NCI-H146 treated with DMSO at 0.1 percent for 48 hours (cell line): ENCODE data around the gene LY6G6F.

Experiments
- DNase-seq: peaks from one replicate; lab custom pipeline; 2025; ENCODE audit not compliant: unreplicated experiment; lab: John Stamatoyannopoulos, UW

Gene LY6G6F

GRCh38 chr6:31676904-31677303, 29.8 kb upstream of the LY6G6F start:
- DNase-seq: no peak

- no peak for DNase-seq
These were observed 28.7 kb upstream of the LY6G6F start for GRCh38 chr6:31677955-31678354.

GRCh38 chr6:31680226-31681134, 26.2 kb upstream of the LY6G6F start, which contains the start of gene LY6G5C:
Gene LY6G5C (minus strand): TSS chr6:31681067. CDS start chr6:31680373, 694 bp downstream.
- DNase-seq: peak; percentile 81

GRCh38 chr6:31681135-31681671, 25.5 kb upstream of the LY6G6F start:
- DNase-seq: no peak

DNA sequence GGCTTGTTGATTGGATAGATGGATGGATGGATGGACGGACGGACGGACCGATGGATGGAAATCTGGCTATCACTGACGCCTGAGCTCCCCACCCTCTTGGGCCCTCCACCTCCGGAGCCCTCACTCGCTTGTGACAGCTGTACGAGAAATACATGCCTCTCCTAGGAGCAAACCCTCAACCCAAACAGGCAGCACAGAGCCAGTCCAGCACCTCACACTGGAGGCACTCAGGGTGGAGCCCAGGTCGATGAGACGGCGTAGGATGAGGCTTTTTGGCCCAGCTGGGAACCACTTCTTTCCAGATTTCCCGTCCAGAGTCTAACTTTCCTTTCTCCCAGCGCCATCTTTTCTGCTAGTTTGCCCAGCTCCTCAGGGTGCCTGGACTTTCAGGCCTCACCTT, 23.1 kb upstream of the LY6G6F start:
- DNase-seq: no peak

GRCh38 chr6:31686483-31686882, 20.2 kb upstream of the LY6G6F start:
- no peak for DNase-seq

DNA sequence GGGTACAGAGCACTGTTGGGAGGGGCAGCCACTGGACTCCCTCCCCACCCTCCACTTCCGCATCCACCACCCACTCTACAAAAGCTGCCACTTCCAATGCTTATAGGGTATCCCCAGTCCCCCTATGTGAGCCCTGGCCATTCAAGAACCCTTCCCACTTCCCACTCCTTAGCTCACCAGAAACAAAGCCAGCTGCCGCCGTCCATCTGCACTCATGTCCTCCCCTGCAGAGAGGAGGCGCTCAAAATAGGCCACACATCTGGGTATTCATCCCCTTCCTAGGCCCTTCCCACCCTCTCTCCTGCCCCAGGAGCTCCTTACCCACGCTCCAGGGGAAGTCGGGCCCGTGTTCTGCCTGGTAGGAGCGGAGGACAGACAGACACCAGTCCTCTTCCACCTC, 19.3 kb upstream of the LY6G6F start:
- no peak for DNase-seq

DNA sequence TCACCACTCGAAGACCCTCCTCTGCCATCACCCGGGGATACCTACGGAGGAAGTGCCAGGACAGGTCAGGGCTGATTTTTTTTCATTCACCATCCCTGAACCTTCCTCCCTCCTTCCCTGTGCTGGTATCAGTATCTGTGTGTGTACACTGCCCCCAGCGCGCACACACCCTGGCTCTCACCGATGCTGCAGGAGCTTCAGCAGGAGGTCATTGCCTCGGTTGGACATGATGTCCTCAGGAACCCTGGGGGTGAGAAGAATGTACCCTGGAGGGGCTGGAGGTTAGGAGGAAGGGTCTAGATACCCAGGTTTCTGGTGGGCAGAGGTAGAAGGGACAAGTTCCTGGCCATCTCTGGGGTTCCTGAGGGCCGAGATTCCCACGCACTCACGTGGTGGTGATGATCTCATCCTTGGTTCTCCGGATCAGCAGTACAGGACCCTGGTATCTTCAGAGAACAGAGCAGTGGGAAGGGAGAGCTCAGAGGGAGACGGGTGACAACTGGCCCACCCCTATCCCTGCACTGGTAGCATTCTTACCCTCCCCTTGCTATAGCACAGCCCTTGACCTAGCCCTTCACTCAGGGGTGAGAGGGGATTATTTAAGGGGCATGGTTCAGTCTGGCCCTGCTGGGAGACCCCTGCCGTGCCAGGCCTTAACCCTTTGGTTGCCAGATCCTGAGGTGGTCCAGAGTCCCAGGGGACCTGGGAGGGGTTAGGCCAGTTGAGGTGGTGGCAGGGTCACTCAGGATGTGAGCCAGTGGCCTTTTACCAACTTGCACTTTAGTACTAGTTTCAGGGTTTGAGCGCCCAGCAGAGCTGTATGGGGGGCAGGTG, 18.6 kb upstream of the LY6G6F start:
- DNase-seq: no peak

DNA sequence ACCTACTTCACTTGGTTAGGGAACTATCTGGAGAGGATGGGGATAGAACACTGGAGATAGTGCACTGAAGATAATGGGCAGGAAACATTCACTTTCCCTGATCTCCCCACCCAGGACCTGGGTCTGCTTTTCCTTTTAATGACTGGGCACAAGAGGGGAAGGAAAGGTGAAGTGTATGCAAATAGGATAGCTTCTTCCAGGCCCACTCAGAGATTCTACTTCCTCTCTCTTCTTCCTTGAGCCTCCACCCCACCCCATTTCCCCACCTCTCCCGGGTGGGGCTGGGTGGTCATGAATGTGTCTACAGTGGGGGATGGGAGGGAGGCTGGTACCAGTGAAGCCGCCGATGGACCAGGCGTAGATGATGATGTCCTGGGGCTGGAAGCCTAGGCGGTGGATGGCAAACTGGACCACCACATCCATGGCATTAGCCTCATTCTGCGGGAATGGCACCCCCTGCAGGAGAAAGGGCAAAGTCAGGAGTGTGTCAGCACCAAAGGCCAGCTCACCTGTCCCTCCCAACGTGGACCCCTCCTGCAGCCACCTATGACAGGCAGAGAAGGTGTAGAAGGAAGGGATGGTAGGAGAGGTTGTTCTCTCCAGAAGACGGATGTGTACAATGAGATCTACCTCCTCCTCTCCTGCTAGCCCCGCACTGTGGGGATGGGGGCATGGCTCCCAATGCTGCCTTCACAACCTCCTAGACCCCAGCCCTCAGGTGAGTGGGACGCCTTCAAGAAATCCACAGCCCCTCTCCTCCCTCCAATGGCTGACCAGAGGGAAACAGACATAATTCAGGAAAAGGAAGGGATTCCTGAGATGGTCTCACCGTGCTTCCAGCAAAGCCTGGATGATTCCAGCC, 17.2 kb upstream of the LY6G6F start:
- no peak for DNase-seq

DNA sequence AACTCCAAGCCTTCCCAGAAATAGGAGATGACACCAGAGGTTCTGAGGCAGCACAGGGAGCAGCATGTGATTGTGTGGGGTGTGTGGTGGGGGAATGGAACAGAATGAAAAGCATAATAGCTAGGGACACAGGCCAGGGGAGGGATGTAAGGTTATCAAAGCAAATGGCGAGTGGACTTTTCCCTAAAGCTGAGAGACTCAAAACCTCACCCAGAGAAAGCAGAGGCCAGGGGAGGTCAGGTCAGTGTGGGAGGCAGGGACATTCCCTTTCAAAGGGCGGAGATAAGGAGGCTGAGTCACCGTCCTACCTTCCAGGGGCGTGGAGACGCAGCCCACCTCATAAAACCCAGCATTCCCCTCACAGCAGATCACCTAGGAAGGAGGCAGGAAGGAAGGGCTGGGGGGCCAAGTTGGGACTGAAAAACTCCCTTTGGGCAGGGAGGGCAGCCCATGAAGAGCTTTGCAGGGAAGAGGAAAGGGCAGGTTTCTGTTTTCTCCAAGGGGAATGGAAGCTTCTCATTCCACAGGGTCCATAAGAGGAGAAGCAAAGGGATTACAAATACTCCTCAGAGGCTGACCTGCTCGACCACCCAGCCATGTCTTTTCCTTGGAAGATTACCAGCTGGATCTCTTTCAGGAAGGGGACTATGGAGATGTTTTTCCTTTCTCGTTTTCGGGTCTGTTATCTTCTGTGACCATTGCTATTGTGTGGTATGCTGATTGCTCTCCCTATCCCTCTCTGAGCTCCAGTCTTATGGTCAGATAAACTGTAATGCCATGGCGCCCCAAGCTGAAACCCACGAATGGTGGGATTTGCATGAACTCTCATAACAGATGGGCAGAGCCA, 16.2 kb upstream of the LY6G6F start:
- DNase-seq: no peak

DNA sequence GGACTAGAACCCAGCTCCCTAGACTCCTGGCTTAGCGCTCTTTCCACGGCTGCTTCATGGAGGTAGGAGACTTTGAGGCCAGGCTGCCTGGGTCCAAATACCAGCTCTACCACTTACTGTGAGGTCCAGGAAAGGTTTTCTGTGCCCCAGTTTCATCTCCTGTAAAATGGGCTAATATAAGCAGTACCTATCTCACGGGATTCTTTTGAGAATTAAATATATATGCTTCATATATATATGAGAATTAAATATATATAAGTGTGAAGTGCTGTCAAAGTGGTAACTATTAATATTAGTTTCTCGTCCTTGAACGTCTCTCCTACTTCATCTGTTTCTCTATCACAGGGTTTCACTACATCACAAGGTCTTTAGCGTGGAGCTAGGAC, 15.6 kb upstream of the LY6G6F start:
- DNase-seq: no peak

GRCh38 chr6:31691564-31692108, 15.0 kb upstream of the LY6G6F start:
- no peak for DNase-seq

DNA sequence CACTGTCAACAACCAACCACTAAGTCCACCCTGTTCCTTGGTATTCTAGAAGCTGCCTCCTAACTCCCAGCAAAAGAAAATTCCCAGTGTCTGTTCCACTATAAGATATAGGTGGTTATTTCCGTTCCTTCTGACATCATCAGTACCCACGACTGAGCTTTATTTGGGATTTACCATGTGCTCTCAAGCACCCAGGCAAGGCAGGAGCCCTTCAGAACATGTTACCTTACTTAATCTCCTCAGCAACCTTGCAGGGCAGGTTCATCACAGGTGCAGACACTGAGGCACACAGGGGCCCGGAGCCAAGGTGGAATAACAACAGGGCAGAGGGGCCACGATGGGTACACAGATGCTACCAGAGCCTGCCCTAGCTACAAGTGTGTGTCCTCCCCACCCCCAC, 14.3 kb upstream of the LY6G6F start:
- no peak for DNase-seq

DNA sequence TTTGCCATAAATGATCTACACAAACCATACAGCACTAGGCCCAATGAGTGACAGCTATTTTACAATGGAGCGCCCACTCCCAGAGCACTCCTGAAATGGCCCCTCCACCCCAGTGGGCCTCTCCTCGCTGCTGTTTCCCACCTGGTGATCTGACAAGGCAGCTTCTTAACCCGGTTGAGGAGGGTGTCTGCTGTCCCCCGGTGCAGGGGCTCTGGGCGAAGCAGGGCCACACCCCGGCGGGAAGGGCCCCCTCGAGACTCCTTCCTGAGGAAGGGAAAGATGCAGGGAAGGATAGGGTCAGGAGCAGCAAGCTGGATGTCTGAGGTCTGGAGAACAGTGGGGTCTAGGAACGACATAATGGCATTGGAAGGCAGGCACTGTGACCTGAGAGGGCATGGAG, 13.8 kb upstream of the LY6G6F start:
- DNase-seq: no peak

- DNase-seq: no peak
These were observed 13.1 kb upstream of the LY6G6F start for GRCh38 chr6:31693535-31693934.

DNA sequence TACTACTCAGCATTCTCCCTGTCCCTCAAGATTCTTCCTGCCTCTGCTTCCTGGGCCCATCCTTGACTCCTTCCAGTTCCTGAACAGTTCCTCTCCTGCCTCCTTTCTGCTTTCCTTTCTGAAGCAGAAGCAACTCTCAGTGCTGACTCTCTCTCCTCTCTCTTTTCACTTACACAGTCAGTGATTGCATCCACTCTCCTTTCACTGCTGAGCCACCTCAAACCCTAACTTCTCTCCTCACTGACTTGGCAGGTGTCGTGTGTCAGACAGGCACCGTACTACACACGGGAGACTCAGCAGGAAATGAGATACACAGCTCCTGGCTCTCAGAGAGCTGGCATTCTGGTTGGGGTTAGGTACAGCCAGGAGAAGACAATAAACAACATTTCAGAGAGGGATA, 9.1 kb upstream of the LY6G6F start:
- DNase-seq: no peak

- no peak for DNase-seq
These were observed 5.8 kb upstream of the LY6G6F start for GRCh38 chr6:31700740-31701401.

GRCh38 chr6:31701666-31702404, 4.8 kb upstream of the LY6G6F start:
- DNase-seq: peak; percentile 44
